Heart left ventricle (tissue), 16 donors: ENCODE results near the gene ELFN2. TPM values are rescaled to one million over a fixed set of nuclear protein-coding genes. Genes with fewer than 3 reads are reported as not detected.
A peak's percentile ranks its signal among the peaks of the same experiment; 100 is the strongest.

Experiments used
- ATAC-seq, 4 donors: fragments of 200-7000 bp; cut with Tn5 transposase; one replicate each; pipeline ENCODE4 v1.9.1; 2020 to 2022; ENCODE audit warnings: moderate library complexity in 4 of 4, mild to moderate bottlenecking in 3 of 4, moderate number of reproducible peaks in 1 of 4
- DNase-seq, 5 donors: peaks; one replicate each; pipeline ENCODE4 v3.0.0-alpha.2; 2020
- H3K27ac ChIP-seq, 12 donors: fragments of 200-600 bp; sonication (generic) in 4 of 12; one replicate each; pipeline versions ENCODE4 v1.5.0 to v1.8.0; 2016 to 2022; ENCODE audit warnings: mild to moderate bottlenecking in 2 of 12
- H3K27me3 ChIP-seq, 9 donors: fragments of 200-600 bp; sonication (generic) in 2 of 9; one replicate each; pipeline versions ENCODE4 v1.5.1 to v1.8.0; 2016 to 2022; ENCODE audit warnings: mild to moderate bottlenecking in 3 of 9
- H3K36me3 ChIP-seq, 9 donors: fragments of 200-600 bp; sonication (generic) in 2 of 9; one replicate each; pipeline versions ENCODE4 v1.5.0 to v1.8.0; 2018 to 2022; ENCODE audit warnings: mild to moderate bottlenecking in 2 of 9
- H3K4me1 ChIP-seq, 12 donors: fragments of 200-600 bp; sonication (generic) in 4 of 12; one replicate each; pipeline versions ENCODE4 v1.5.0 to v1.8.0; 2016 to 2022; ENCODE audit warnings: mild to moderate bottlenecking in 3 of 12
- H3K4me3 ChIP-seq, 12 donors: fragments of 200-600 bp; sonication (generic) in 4 of 12; one replicate each; pipeline versions ENCODE4 v1.5.0 to v1.8.0; 2017 to 2022; ENCODE audit warnings: mild to moderate bottlenecking in 9 of 12, moderate library complexity in 4 of 12
- H3K9me3 ChIP-seq, 12 donors: fragments of 200-600 bp; sonication (generic) in 4 of 12; one replicate each; pipeline versions ENCODE4 v1.5.0 to v1.8.0; 2016 to 2022; ENCODE audit warnings: mild to moderate bottlenecking in 1 of 12
- POLR2A ChIP-seq, 2 donors: fragments of 450-650 bp; IDR thresholded peaks; one replicate each; pipeline ENCODE4 v1.6.1; 2017; ENCODE audit warnings: antibody characterized with exemption in 2 of 2, mild to moderate bottlenecking in 2 of 2, moderate library complexity in 2 of 2
- WGBS, 4 donors: extraction: QIAGEN DNeasy Blood & Tissue Kit in 2 of 4; methylation state at CpG; one replicate each; pipeline versions ENCODE4 v1.1.5 to v1.1.7; 2013 to 2018; 5-methylcytosine and 5-hydroxymethylcytosine counted together
- intact Hi-C, 10 donors: fragments of 100-400 bp; cut with DNase I; formaldehyde crosslinking; loops; one replicate each; pipeline versions ENCODE4 v1.11.1 to v1.14.2; 2022
- polyA plus RNA-seq, 2 donors: library from polyadenylated mRNA; stranded (reverse); fragments of 200-250 nt; gene quantifications; one replicate each; pipeline ENCODE4 v1.2.3, GENCODE V29; 2013
- total RNA-seq, 9 donors: library from RNA; depleted of rRNA in 2 of 9; stranded (reverse); fragments of >200 nt in 2 of 9; fragmentation: NEBNext Ultra II Directional in 3 of 9; extraction: Animal tissue kit (Norgen Biotek cat#: 25700) in 3 of 9; gene quantifications; one replicate each; pipeline versions ENCODE4 v1.1.0 to v1.2.4, GENCODE V29; 2016 to 2023
- TF ChIP-seq, protein P1 (sequence below), 12 donors: fragments of 200-600 bp; sonication (generic) in 4 of 12; IDR thresholded peaks; one replicate each; pipeline versions ENCODE4 v1.5.0 to v1.8.0; 2018 to 2022; ENCODE audit warnings: antibody characterized with exemption in 12 of 12, mild to moderate bottlenecking in 5 of 12
- donor health status: ischemic (EF 13 %, LVEDD 7.1; RV severe dilation, severe dysfunction).
- donor health status: healthy with polysubstance abuse.
- donor health status: DM: no; HTN: yes; CAD: no.
- donor health status: DM: no; HTN: no; CAD: no.
- donor health status: ischemic (EF 25% LVEDD 6.9; RV normal size, moderate dysfunction).
- donor health status: ischemic (EF 25% LVEDD 5.7; RV mildly dilated, moderate dysfunction).
- donor health status: healthy.
- donor health status: DM: yes; HTN: yes; CAD: no.
- donor health status: ischemic (EF 35%, LVEDD 5.7; RV mildly dilated, moderate dysfunction).
- donor health status: nonischemic (EF 11% LVEDD 7.7; RV severe dilation, severe dysfunction).
- donor health status: DM: yes; HTN: yes; CAD: no.
- donor health status: PGD.
- donor health status: ischemic (EF 29% LVEDD 5.4; RV normal size, mild dysfunction).
- donor health status: nonischemic (EF 23%, LVEDD 6.1; RV moderate dilation, normal function).

The ELFN2 gene
- total and polyA plus RNA-seq, 11 donors, result 0.01 to 0.72 (median 0.05) TPM; not detected in 4

DNA sequence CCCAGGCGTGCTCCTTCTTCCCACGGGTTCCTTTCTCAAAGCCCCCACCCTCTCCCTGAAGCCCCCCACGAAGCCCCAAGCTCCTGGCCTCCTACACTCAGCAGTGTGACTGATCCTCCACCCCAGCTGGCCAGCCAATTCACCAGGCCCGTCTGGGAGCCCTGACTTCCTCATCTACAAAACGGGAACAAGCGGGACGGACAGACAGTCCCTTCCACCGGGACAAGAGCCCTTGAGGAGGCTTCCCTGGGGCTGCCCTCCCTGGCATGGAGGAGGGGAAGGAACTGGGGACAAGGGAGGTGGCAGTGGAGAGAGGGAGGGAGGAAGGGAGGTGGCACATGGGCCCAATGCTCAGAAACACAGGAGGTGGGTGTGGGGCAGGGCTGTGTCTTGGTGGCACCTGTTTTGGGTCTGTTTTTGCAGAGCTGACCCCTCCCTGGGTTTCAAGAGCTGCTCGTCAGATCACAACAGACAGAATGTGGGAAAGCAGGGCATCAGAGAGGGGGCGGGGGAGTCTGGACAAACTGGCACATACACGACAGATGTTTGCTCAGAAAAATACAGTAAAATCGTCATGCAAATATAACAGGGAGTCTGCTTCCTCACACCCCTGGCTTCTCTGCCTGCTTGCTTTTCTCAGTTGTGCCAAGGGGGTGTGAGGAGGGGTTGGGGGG is 56.8 kb downstream of the ELFN2 start:
- H3K4me3 ChIP-seq, result no peak overlapping the region
- no peaks in the 10 kb centered on the region for H3K36me3 ChIP-seq
- H3K27me3 ChIP-seq, result peaks cover 0 to 27% (median 5%) of the 10 kb centered on the region in 9 donors
- no peak overlapping the region for H3K27ac ChIP-seq
- DNase-seq (peak in 4 of 5 donors; percentile 34 to 67 (median 45)), ATAC-seq (peak in 3 of 4 donors; percentile 47 to 52 (median 50))
- 63 to 81% (median 69%) methylated on average over 12 of the region's 12 CpGs for WGBS, 4 donors
- intact Hi-C loops, result no loop called here
- no peak for TF ChIP-seq POLR2A (IDR thresholded peaks at IDR 0.05)
- TF ChIP-seq, protein P1, sequence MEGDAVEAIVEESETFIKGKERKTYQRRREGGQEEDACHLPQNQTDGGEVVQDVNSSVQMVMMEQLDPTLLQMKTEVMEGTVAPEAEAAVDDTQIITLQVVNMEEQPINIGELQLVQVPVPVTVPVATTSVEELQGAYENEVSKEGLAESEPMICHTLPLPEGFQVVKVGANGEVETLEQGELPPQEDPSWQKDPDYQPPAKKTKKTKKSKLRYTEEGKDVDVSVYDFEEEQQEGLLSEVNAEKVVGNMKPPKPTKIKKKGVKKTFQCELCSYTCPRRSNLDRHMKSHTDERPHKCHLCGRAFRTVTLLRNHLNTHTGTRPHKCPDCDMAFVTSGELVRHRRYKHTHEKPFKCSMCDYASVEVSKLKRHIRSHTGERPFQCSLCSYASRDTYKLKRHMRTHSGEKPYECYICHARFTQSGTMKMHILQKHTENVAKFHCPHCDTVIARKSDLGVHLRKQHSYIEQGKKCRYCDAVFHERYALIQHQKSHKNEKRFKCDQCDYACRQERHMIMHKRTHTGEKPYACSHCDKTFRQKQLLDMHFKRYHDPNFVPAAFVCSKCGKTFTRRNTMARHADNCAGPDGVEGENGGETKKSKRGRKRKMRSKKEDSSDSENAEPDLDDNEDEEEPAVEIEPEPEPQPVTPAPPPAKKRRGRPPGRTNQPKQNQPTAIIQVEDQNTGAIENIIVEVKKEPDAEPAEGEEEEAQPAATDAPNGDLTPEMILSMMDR (IDR thresholded peaks at IDR 0.05), result no peak
- H3K9me3 ChIP-seq, result no peaks in the 10 kb centered on the region
- H3K4me1 ChIP-seq, result peaks cover 0 to 14% (median 0%) of the 10 kb centered on the region in 12 donors

DNA sequence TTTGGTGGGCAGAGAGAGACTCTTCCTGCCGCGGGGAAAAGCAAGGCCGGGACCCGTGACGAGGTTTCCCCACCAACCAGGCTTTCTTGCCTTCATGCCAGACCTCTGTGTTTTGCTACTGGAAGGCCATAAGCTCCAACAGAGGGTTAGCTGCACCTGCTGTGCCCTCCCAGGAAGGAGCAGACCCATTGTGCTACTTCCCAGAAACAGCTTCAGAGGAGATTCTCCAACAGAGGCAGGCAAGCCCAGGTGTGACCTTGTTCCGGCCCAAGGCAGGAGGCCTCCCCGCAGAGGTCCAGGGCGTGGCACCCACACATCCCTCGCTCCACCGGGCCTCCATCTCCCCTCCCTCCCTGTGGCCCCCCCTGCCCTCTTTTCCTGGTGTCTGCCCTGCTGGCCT is 57.8 kb downstream of the ELFN2 start:
- peaks cover 0 to 25% (median 2%) of the 10 kb centered on the region in 9 donors for H3K27me3 ChIP-seq
- TF ChIP-seq, protein P1 (IDR thresholded peaks at IDR 0.05), result no peak
- no peak for TF ChIP-seq POLR2A (IDR thresholded peaks at IDR 0.05)
- 74 to 87% (median 83%) methylated on average over 4 to 10 of the region's 10 CpGs for WGBS, 4 donors
- peaks cover 0 to 14% (median 0%) of the 10 kb centered on the region in 12 donors for H3K4me1 ChIP-seq
- no peaks in the 10 kb centered on the region for H3K9me3 ChIP-seq
- H3K27ac ChIP-seq, result no peak overlapping the region
- no peak overlapping the region for H3K4me3 ChIP-seq
- no peak for ATAC-seq
- DNase-seq, result no peak
- intact Hi-C loops, result no loop called here
- H3K36me3 ChIP-seq, result no peaks in the 10 kb centered on the region

DNA sequence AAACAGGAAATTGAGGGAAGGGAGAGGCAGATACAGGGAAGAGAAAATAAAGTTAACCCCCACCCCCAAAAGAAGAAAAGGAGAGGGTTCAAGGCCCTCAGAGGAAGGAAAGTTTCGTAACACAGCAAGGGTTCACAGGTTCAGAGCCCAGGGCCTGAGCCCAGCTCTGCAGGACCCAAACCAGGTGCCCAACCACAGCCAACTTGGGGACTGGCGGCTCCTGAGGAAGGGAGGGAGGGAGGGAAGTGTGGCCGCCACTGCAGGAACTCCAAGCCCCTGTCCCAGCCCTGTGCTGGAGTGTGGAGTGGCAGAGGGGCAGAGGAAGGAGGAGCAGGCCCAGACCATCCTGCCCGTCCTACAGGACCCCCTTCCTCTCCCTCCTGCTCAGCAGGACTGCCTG is 59.2 kb downstream of the ELFN2 start:
- 79 to 90% (median 86%) methylated on average over 4 of the region's 4 CpGs for WGBS, 4 donors

DNA sequence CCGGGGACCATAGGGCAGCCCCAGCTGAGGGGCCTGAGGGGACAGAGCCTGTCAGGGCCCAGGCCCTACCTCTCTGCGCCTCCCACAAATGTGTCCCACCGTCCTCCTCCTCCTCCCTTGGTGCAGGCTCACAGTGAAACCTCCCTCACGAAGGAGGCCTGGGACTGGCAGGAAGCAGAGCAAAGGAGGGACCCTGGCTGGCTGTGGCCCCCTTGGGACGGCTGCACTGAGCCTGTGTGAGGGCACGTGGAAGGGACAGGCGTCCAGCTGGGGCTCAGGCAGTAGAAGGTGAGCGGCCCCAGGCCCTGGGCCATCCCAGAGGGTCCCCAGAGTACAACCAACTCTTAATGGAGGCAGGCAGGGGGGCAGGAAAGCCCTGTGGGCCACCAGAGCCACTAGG is 60.7 kb downstream of the ELFN2 start:
- TF ChIP-seq, protein P1 (IDR thresholded peaks at IDR 0.05), result no peak
- no peak for TF ChIP-seq POLR2A (IDR thresholded peaks at IDR 0.05)
- intact Hi-C loops, result no loop called here
- no peaks in the 10 kb centered on the region for H3K9me3 ChIP-seq
- peaks cover 0 to 14% (median 0%) of the 10 kb centered on the region in 12 donors for H3K4me1 ChIP-seq
- WGBS, 4 donors, result 76 to 93% (median 79%) methylated on average over 3 to 8 of the region's 8 CpGs
- H3K27ac ChIP-seq, result no peak overlapping the region
- H3K27me3 ChIP-seq, result peaks cover 0 to 8% (median 0%) of the 10 kb centered on the region in 9 donors
- DNase-seq (no peak), ATAC-seq (no peak)
- no peak overlapping the region for H3K4me3 ChIP-seq
- H3K36me3 ChIP-seq, result no peaks in the 10 kb centered on the region

More for the DNA sequence above, 59.2 kb downstream of the ELFN2 start:
- H3K27ac ChIP-seq, result no peak overlapping the region
- H3K36me3 ChIP-seq, result no peaks in the 10 kb centered on the region
- ATAC-seq (no peak), DNase-seq (no peak)
- TF ChIP-seq, protein P1 (IDR thresholded peaks at IDR 0.05), result no peak
- TF ChIP-seq POLR2A (IDR thresholded peaks at IDR 0.05), result no peak
- intact Hi-C loops, result no loop called here
- no peaks in the 10 kb centered on the region for H3K9me3 ChIP-seq
- H3K27me3 ChIP-seq, result peaks cover 0 to 23% (median 0%) of the 10 kb centered on the region in 9 donors
- peaks cover 0 to 14% (median 0%) of the 10 kb centered on the region in 12 donors for H3K4me1 ChIP-seq
- no peak overlapping the region for H3K4me3 ChIP-seq
